GM18909 (cell line): ENCODE data around the gene GABBR2.
"Not testable (repeated sequence)": the region's sequence is repeated elsewhere in the genome, so short reads cannot be mapped to it uniquely, and the experiment has no call there.

ENCODE experiments used
- ATAC-seq: cut with Tn5 transposase; IDR thresholded peaks from one replicate; pipeline ENCODE4 v1.9.1; 2021; ENCODE audit warnings: mild to moderate bottlenecking; ENCODE audit not compliant: unreplicated experiment, poor library complexity

The GABBR2 gene

DNA sequence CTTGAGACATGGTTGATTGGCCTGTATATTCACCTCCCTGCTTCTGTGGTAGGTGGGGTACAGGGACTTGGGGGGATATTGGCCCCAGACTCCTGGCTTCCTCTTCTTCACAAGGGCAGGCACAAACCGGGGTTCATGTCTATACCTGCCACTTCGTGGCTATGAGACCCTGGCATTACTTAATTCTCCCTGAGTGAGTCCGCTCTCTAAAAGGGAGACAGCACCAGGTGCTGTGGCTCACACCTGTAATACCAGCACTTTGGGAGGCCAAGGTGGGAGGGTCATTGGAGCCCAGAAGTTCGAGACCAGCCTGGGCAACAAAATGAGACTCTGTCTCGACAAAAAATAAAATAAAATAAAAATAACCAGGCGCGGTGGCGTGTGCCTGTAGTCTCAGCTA is 178.5 kb downstream of the GABBR2 start:
- ATAC-seq = no peak

GRCh38 chr9:98529841-98530240 is 178.9 kb downstream of the GABBR2 start:
- no peak for ATAC-seq

- ATAC-seq = no peak
These were observed 185.4 kb downstream of the GABBR2 start for GRCh38 chr9:98523231-98523901.

DNA sequence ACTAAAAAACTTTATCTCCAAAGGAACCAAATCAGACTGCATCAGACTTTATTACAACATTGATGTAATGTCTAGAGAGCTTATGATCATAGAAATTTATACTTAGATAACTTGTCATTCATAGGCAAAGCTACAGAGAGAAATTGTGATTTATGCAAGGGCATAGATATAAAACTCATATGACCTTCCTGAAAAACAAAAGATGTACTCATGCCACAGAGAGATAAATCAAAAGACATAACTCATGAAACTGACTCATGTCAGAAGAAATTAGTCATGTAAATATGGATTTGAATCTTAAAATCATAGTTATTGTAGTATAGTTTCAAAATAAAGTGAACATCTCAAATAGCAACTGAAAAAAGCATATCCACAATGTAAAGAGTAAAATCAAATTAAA is 186.2 kb downstream of the GABBR2 start:
- ATAC-seq = no peak

DNA sequence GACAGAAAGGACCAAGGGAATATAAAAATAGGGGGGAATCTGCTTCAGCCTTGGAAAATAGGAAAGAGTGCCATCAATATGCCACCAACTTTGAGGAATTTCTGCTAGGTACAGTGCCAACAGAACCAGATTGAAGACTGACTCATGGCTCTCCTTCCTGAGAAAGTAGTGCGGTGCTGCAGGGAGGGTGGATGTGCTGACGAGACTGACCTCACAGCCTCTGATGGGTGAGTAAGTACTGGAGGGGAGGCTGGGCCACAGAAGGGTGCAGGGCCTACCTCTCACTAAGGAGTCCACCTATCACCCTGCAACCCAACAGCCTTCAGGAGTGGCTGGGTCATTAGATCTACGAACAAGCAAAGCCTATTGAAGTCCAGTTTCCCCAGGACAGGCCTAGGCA is 187.6 kb downstream of the GABBR2 start:
- no peak for ATAC-seq

GRCh38 chr9:98520221-98520960 is 188.3 kb downstream of the GABBR2 start:
- no peak for ATAC-seq

DNA sequence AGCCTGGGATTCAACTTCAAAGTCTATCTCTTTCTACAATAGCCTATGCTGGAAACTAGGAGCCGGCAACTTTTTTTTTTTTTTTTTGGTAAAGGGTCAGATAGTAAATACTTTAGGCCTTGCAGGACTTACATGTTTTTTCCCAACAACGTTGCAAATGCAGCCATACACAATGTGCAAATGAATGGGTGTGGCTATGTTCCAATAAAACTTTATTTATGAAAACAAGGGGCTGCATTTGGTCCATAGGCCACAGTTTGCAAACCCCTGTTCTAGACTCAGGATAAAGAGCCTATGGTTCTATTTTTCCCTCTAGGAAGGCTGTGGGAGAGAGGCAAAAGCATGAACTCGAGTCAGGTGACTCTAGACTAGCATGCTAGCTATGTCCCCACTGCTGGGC is 189.1 kb downstream of the GABBR2 start:
- ATAC-seq = no peak

GRCh38 chr9:98518556-98518955 is 190.2 kb downstream of the GABBR2 start:
- no peak for ATAC-seq

DNA sequence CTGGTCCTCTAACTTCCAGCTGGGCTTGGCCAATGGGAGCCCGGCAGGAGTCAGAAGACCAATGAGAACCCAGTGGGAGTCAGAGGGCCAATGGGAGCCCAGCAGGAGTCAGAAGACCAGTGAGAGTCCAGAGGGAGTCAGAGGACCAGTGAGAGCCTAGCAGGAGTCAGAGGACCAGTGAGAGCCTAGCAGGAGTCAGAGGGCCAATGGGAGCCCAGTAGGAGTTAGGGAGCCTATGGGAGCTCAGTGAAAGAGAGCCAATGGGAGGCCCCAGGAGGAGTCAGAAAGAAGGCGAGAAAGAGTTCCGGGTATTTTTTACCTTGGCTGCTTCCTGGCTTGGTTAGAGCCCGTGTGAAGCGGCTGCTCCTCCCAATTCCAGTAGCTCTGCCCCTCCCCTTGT is 191.0 kb downstream of the GABBR2 start:
- ATAC-seq = no peak

- no peak for ATAC-seq
These were observed 191.7 kb downstream of the GABBR2 start for GRCh38 chr9:98516897-98517503.

GRCh38 chr9:98516205-98516896 is 192.4 kb downstream of the GABBR2 start:
- ATAC-seq = no peak

GRCh38 chr9:98515506-98516204 is 193.1 kb downstream of the GABBR2 start:
- no peak for ATAC-seq

GRCh38 chr9:98514841-98515240 is 193.9 kb downstream of the GABBR2 start:
- no peak for ATAC-seq

DNA sequence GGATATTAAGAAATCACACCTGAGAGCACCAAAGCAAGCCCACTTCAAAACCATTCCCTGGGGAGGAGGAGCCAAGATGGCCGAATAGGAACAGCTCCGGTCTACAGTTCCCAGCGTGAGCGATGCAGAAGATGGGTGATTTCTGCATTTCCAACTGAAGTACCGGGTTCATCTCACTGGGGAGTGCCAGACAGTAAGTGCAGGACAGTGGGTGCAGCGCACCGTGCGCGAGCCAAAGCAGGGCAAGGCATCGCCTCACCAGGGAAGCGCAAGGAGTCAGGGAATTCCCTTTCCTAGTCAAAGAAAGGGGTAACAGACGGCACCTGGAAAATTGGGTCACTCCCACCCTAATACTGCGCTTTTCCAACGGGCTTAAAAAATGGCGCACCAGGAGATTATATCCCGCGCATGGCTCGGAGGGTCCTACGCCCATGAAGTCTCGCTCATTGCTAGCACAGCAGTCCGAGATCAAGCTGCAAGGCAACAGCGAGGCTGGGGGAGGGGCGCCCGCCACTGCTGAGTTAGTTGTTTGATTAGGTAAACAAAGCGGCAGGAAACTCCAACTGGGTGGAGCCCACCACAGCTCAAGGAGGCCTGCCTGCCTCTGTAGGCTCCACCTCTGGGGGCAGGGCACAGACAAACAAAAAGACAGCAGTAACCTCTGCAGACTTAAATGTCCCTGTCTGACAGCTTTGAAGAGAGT is 200.4 kb downstream of the GABBR2 start:
- not testable (repeated sequence) for ATAC-seq

GRCh38 chr9:98506422-98507054 is 202.2 kb downstream of the GABBR2 start:
- ATAC-seq = no peak

GRCh38 chr9:98504298-98505282 is 204.1 kb downstream of the GABBR2 start:
- no peak for ATAC-seq

GRCh38 chr9:98503867-98504266 is 204.9 kb downstream of the GABBR2 start:
- ATAC-seq = no peak

- no peak for ATAC-seq
These were observed 205.8 kb downstream of the GABBR2 start for GRCh38 chr9:98502976-98503325.
